Measurements from ENCODE around the gene CTSD.

The CTSD gene

GRCh38 chr11:1742869-1743584 is 20.7 kb downstream of the CTSD start:
- no peak for TF ChIP-seq CTCF (IDR thresholded peaks at IDR 0.05; ENCODE audit: low read depth, low read length)
- H3K4me3 ChIP-seq (ENCODE audit: low read depth, low read length), result no peak overlapping the region

- TF ChIP-seq CTCF (IDR thresholded peaks at IDR 0.05; ENCODE audit: low read depth, low read length), result no peak
- H3K4me3 ChIP-seq (ENCODE audit: low read depth, low read length), result no peak overlapping the region
Measured at GRCh38 chr11:1742371-1742770, 21.4 kb downstream of the CTSD start.

GRCh38 chr11:1741741-1742140 is 22.0 kb downstream of the CTSD start:
- H3K4me3 ChIP-seq (ENCODE audit: low read depth, low read length), result no peak overlapping the region
- TF ChIP-seq CTCF (IDR thresholded peaks at IDR 0.05; ENCODE audit: low read depth, low read length), result no peak

GRCh38 chr11:1740786-1741530 is 22.8 kb downstream of the CTSD start:
- H3K4me3 ChIP-seq (ENCODE audit: low read depth, low read length), result no peak overlapping the region
- TF ChIP-seq CTCF (IDR thresholded peaks at IDR 0.05; ENCODE audit: low read depth, low read length), result no peak

- TF ChIP-seq CTCF (IDR thresholded peaks at IDR 0.05; ENCODE audit: low read depth, low read length), result no peak
- no peak overlapping the region for H3K4me3 ChIP-seq (ENCODE audit: low read depth, low read length)
Measured at GRCh38 chr11:1739576-1739975, 24.2 kb downstream of the CTSD start.

- H3K4me3 ChIP-seq (ENCODE audit: low read depth, low read length), result no peak overlapping the region
- TF ChIP-seq CTCF (IDR thresholded peaks at IDR 0.05; ENCODE audit: low read depth, low read length), result no peak
Measured at GRCh38 chr11:1738380-1738779, 25.3 kb downstream of the CTSD start.

GRCh38 chr11:1737080-1737757 is 26.5 kb downstream of the CTSD start:
- no peak for TF ChIP-seq CTCF (IDR thresholded peaks at IDR 0.05; ENCODE audit: low read depth, low read length)
- H3K4me3 ChIP-seq (ENCODE audit: low read depth, low read length), result no peak overlapping the region
